Mammary epithelial cell (primary cell): ENCODE data around the gene PCDHGB6.

Experiments
- CTCF ChIP-seq, 2 donors: IDR thresholded peaks in 1 of 2; conservative IDR thresholded peaks in 1 of 2; 2 replicates each; pipeline ENCODE4 v1.5.1; 2011 to 2012; ENCODE audit warnings: inconsistent platforms in 2 of 2, low read length in 2 of 2, mild to moderate bottlenecking in 2 of 2, control low read depth in 1 of 2, low read depth in 1 of 2; ENCODE audit not compliant: insufficient read depth in 1 of 2; ENCODE audit errors: extremely low read depth in 1 of 2
- EZH2 ChIP-seq: IDR thresholded peaks from 2 replicates; pipeline ENCODE4 v1.6.1; 2012; ENCODE audit warnings: low read length, inconsistent platforms, borderline replicate concordance

GRCh38 chr5:141430332-141431113 is 22.7 kb downstream of the PCDHGB6 start, which contains the start of gene PCDHGA12:
- TF ChIP-seq CTCF (conservative IDR thresholded peaks at IDR 0.05 in 1 of 2, IDR thresholded peaks at IDR 0.05 in 1 of 2; ENCODE audit: extremely low read depth in 1 of 2, insufficient read depth in 1 of 2, low read depth in 1 of 2, low read length in 2 of 2), result peak; percentile 58 to 65
- no peak for TF ChIP-seq EZH2
